Measurements from ENCODE around the gene PTGER3.

PTGER3 gene

DNA sequence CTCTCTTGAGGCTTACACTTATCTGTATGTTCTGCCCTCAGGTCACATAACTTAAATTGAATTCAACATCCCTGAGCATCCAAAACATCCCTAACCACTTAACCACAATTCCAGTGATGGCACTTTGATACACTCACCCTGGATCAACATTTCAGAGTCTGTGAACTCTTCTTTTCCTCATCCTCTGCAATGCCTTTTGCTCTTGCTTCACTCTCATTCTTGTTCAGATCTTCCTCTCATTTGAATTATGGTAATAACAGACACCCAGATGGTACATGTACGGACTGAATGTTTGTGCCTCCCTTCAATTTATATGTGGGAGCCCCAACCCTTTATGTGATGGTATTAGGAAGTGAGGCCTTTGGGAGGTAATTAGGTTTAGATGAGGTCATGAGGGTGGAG, 33.4 kb downstream of the PTGER3 start:
- H3K9ac ChIP-seq (ENCODE audit: insufficient read length): no peak overlapping the region
- no peak overlapping the region for H3K4me3 ChIP-seq
- TF ChIP-seq EZH2 (IDR thresholded peaks at IDR 0.05) (no peak), FOXP2 (optimal IDR thresholded peaks at IDR 0.05; ENCODE audit: control extremely low read depth, extremely low read length, insufficient read depth) (no peak), POLR2AphosphoS5 (IDR thresholded peaks at IDR 0.05; ENCODE audit: borderline replicate concordance, low read depth, low read length) (peak; percentile 63)
- peak overlapping the region; percentile 26; the same call in 1 of the 2 replicates for H3K27ac ChIP-seq
- peaks cover 86% of the 10 kb centered on the region for H3K36me3 ChIP-seq (ENCODE audit: insufficient read depth, low read length)
- DNase-seq (ENCODE audit: low read depth, low spot score): peak; percentile 96
- H3K9me3 ChIP-seq (ENCODE audit: low read depth, low read length): no peaks in the 10 kb centered on the region

DNA sequence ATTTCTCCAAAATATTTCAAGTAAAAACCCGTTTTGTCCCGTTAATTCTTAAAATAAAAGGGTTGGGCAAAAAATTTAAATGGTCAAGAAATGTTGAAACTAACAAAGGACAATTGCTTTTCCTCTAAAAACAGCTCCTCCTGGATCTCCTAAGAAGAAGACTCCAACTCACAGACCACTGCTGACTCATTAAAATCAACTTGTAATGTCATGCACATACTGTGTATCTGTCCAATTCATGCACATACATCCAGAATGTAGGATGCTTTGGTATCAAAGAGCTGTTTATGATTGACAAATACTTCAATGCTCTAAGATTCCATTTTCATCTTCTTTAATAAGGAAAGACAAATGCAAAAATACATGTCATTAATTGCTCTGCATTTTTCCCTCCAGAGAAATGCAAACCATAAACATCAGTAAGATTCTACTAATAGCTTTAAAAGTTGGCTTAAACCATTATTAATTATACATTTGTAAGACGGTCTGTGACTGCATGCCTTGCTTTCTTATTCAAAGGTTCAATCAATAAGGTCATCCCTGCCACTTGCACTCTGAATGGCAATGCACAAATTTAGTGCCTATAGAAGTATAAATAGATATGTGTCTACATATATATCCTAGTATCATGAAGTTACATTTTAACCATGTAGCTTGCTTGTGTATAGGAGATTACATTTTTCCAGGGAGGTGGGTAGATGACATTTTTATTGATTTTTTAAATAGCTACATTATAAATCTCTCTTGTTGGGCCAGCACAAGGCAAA, 44.7 kb downstream of the PTGER3 start:
- H3K9me3 ChIP-seq (ENCODE audit: low read depth, low read length): no peaks in the 10 kb centered on the region
- H3K27ac ChIP-seq: no peak overlapping the region
- H3K9ac ChIP-seq (ENCODE audit: insufficient read length): no peak overlapping the region
- peaks cover 48% of the 10 kb centered on the region for H3K36me3 ChIP-seq (ENCODE audit: insufficient read depth, low read length)
- TF ChIP-seq FOXP2 (optimal IDR thresholded peaks at IDR 0.05; ENCODE audit: control extremely low read depth, extremely low read length, insufficient read depth): no peak
- no peak for TF ChIP-seq POLR2AphosphoS5 (IDR thresholded peaks at IDR 0.05; ENCODE audit: borderline replicate concordance, low read depth, low read length)
- no peak for TF ChIP-seq EZH2 (IDR thresholded peaks at IDR 0.05)
- no peak for DNase-seq (ENCODE audit: low read depth, low spot score)
- H3K4me3 ChIP-seq: no peak overlapping the region

DNA sequence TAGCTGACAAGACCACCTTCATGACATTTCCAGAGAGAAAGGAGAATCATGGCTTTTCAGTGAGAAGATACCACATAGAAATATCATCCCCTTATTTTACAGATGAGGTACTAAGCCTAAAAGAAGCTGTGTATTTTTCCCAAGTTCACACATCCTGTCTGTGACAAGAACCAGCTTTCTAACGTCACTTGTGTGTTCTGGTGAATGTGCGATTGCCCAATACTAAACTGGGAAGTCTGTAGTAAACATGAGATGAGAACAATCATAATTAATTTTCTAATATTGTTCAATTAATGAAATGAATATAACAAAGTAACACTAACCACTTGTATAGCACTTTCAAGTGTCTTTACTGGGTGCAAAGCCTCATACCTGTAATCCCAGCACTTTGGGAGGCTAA, 46.0 kb downstream of the PTGER3 start:
- Histone ChIP-seq H3K9ac (ENCODE audit: insufficient read length) (no peak overlapping the region), H3K36me3 (ENCODE audit: insufficient read depth, low read length) (peaks cover 42% of the 10 kb centered on the region), H3K9me3 (ENCODE audit: low read depth, low read length) (no peaks in the 10 kb centered on the region), H3K27ac (no peak overlapping the region), H3K4me3 (no peak overlapping the region)
- DNase-seq (ENCODE audit: low read depth, low spot score): no peak
- TF ChIP-seq FOXP2 (optimal IDR thresholded peaks at IDR 0.05; ENCODE audit: control extremely low read depth, extremely low read length, insufficient read depth) (no peak), POLR2AphosphoS5 (IDR thresholded peaks at IDR 0.05; ENCODE audit: borderline replicate concordance, low read depth, low read length) (no peak), EZH2 (IDR thresholded peaks at IDR 0.05) (no peak)

DNA sequence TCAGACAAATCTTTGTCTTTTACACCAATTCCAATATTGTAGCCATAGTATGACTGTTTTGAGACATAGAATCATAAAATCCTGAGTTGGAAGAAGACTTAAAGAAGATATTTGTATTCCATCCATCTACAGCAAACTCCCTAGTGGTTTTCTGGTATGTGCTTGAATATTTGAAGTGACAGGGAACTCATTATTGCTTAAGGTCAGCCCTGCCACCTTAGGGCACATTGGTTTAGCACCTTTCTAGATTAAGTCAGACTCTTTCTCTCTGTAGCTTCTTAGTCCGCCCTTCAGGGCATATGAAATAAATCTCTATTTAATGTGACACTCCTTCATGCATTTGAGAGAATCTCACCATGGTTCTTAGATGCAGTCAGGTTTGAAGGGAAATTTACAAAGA, 49.8 kb downstream of the PTGER3 start:
- Histone ChIP-seq H3K9ac (ENCODE audit: insufficient read length) (no peak overlapping the region), H3K27ac (peak overlapping the region; percentile 49; the same call in 1 of the 2 replicates), H3K9me3 (ENCODE audit: low read depth, low read length) (no peaks in the 10 kb centered on the region), H3K4me3 (no peak overlapping the region), H3K36me3 (ENCODE audit: insufficient read depth, low read length) (peaks cover 32% of the 10 kb centered on the region)
- no peak for TF ChIP-seq FOXP2 (optimal IDR thresholded peaks at IDR 0.05; ENCODE audit: control extremely low read depth, extremely low read length, insufficient read depth)
- TF ChIP-seq EZH2 (IDR thresholded peaks at IDR 0.05): no peak
- TF ChIP-seq POLR2AphosphoS5 (IDR thresholded peaks at IDR 0.05; ENCODE audit: borderline replicate concordance, low read depth, low read length): no peak
- no peak for DNase-seq (ENCODE audit: low read depth, low spot score)

DNA sequence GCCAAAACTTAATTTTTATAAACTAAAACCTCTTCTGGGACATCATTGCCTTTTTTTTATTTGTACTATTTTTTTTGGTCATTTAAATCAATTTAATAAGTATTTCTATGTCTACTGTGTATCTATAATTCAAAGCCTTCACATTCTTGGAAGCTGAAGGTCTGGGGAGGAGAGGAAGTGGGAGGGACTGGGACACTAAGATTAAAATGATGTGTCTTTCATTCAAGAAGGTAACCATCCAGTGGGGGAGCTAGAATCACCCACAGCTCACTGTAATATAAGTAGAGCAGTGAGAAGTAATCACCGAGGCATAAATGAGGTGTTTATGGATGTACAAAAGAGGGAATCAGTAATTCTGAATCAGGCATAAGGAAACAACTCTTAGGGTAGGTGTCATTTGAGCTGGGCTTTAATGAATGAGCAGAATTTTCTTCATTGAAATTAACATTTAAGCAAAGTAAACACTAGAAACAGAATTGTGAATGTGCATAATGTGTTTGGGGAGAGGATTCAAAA, 52.8 kb downstream of the PTGER3 start:
- Histone ChIP-seq H3K9me3 (ENCODE audit: low read depth, low read length) (no peaks in the 10 kb centered on the region), H3K27ac (no peak overlapping the region), H3K36me3 (ENCODE audit: insufficient read depth, low read length) (peaks cover 32% of the 10 kb centered on the region), H3K4me3 (no peak overlapping the region), H3K9ac (ENCODE audit: insufficient read length) (no peak overlapping the region)
- TF ChIP-seq EZH2 (IDR thresholded peaks at IDR 0.05): no peak
- no peak for TF ChIP-seq POLR2AphosphoS5 (IDR thresholded peaks at IDR 0.05; ENCODE audit: borderline replicate concordance, low read depth, low read length)
- TF ChIP-seq FOXP2 (optimal IDR thresholded peaks at IDR 0.05; ENCODE audit: control extremely low read depth, extremely low read length, insufficient read depth): no peak
- no peak for DNase-seq (ENCODE audit: low read depth, low spot score)

DNA sequence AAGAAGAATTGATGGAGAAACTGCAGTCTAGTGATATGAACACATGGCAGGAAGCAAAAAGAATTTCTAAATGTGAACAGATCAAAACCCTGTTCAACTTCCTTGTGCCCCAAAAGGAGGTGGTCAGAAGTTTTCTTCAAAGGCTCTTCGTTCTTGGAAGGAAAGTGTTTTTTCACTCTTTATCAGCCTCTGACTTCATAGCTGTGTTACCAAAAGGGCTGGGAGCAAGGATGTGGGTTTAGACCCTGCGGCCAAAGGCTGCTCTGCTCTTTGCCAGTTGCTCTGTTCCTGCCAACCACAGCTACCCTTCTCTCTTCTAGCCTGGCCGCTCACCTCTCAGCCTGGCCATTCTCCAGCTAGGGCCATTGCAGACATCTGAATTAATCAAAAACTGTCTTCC, 53.8 kb downstream of the PTGER3 start:
- Histone ChIP-seq H3K27ac (no peak overlapping the region), H3K36me3 (ENCODE audit: insufficient read depth, low read length) (peaks cover 25% of the 10 kb centered on the region), H3K9me3 (ENCODE audit: low read depth, low read length) (no peaks in the 10 kb centered on the region), H3K4me3 (no peak overlapping the region), H3K9ac (ENCODE audit: insufficient read length) (no peak overlapping the region)
- TF ChIP-seq FOXP2 (optimal IDR thresholded peaks at IDR 0.05; ENCODE audit: control extremely low read depth, extremely low read length, insufficient read depth) (no peak), POLR2AphosphoS5 (IDR thresholded peaks at IDR 0.05; ENCODE audit: borderline replicate concordance, low read depth, low read length) (no peak), EZH2 (IDR thresholded peaks at IDR 0.05) (no peak)
- no peak for DNase-seq (ENCODE audit: low read depth, low spot score)

DNA sequence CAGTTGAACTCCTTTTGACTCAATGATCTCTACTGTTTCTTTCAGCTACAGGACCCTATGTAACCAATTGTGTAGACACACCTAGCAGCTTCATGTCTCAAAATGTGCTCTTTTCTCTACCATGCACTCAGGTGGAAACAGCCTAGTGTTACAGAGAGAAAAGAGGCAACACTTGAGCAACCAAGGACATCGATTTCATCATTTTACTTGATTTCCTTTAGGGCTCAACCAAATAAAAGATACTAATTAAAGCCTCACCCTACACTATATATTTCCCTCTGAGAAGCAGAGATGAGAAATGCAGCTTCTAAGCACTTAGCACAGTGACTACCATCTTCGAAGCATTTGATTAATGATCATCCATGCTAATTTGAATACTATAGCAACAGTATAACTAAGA, 55.1 kb downstream of the PTGER3 start:
- Histone ChIP-seq H3K4me3 (no peak overlapping the region), H3K9ac (ENCODE audit: insufficient read length) (no peak overlapping the region), H3K27ac (peak overlapping the region; percentile 67), H3K36me3 (ENCODE audit: insufficient read depth, low read length) (peaks cover 31% of the 10 kb centered on the region), H3K9me3 (ENCODE audit: low read depth, low read length) (no peaks in the 10 kb centered on the region)
- no peak for DNase-seq (ENCODE audit: low read depth, low spot score)
- TF ChIP-seq FOXP2 (optimal IDR thresholded peaks at IDR 0.05; ENCODE audit: control extremely low read depth, extremely low read length, insufficient read depth) (no peak), POLR2AphosphoS5 (IDR thresholded peaks at IDR 0.05; ENCODE audit: borderline replicate concordance, low read depth, low read length) (no peak), EZH2 (IDR thresholded peaks at IDR 0.05) (no peak)

DNA sequence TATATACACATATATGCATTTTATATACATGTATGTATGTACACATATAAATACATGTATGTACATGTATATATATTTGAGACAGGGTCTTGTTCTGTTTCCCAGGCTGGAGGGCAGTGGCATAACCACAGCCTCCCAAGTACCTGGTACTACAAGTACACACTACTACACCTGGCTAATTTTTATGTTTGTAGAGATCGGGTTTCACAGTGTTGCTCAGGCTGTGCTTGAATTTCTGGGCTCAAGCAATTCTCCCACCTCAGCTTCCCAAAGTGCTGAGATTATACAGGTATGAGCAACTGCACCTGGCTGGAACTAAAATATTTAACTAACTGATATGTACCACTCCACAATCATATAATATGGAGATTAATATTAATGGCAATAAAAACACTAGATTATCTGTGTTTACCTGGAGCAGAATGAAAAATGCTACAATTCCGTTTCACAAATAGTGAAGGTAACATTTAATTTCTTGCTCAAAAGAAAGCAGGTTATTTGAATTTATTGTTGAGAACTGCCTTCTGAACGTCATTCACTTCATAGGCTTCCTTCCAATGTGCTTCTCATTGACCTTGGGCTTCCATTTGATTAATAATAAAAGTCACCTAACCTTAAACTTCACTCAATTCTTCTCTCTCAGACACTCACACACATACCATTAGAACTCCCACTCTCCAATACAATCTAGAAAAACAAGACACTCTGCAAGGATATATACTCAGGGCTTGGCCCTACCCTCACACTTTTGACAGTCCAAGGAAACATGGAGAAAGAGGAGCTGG, 57.0 kb downstream of the PTGER3 start:
- Histone ChIP-seq H3K9ac (ENCODE audit: insufficient read length) (no peak overlapping the region), H3K4me3 (no peak overlapping the region), H3K9me3 (ENCODE audit: low read depth, low read length) (no peaks in the 10 kb centered on the region), H3K27ac (peak overlapping the region; percentile 67), H3K36me3 (ENCODE audit: insufficient read depth, low read length) (peaks cover 40% of the 10 kb centered on the region)
- TF ChIP-seq POLR2AphosphoS5 (IDR thresholded peaks at IDR 0.05; ENCODE audit: borderline replicate concordance, low read depth, low read length) (no peak), FOXP2 (optimal IDR thresholded peaks at IDR 0.05; ENCODE audit: control extremely low read depth, extremely low read length, insufficient read depth) (no peak), EZH2 (IDR thresholded peaks at IDR 0.05) (no peak)
- DNase-seq (ENCODE audit: low read depth, low spot score): no peak

Data from SK-N-MC (cell line).